Astrocyte (in vitro differentiated cells and primary cell): ENCODE results near the gene KYNU.

Experiments
- CTCF ChIP-seq: IDR thresholded peaks from 2 replicates; pipeline ENCODE4 v1.5.1; 2011; ENCODE audit warnings: low read depth, mild to moderate bottlenecking, inconsistent platforms, low read length, moderate library complexity; ENCODE audit not compliant: insufficient read depth
- EZH2 ChIP-seq: IDR thresholded peaks from 2 replicates; pipeline ENCODE4 v1.6.1; 2012; ENCODE audit warnings: mild to moderate bottlenecking, low read length, inconsistent platforms; ENCODE audit not compliant: insufficient read depth

- TF ChIP-seq CTCF: no peak
- TF ChIP-seq EZH2: no peak
Observed at GRCh38 chr2:142865924-142866323, 11.5 kb upstream of the KYNU start.
